ENCODE measurements around the gene LIN7B.

DNA sequence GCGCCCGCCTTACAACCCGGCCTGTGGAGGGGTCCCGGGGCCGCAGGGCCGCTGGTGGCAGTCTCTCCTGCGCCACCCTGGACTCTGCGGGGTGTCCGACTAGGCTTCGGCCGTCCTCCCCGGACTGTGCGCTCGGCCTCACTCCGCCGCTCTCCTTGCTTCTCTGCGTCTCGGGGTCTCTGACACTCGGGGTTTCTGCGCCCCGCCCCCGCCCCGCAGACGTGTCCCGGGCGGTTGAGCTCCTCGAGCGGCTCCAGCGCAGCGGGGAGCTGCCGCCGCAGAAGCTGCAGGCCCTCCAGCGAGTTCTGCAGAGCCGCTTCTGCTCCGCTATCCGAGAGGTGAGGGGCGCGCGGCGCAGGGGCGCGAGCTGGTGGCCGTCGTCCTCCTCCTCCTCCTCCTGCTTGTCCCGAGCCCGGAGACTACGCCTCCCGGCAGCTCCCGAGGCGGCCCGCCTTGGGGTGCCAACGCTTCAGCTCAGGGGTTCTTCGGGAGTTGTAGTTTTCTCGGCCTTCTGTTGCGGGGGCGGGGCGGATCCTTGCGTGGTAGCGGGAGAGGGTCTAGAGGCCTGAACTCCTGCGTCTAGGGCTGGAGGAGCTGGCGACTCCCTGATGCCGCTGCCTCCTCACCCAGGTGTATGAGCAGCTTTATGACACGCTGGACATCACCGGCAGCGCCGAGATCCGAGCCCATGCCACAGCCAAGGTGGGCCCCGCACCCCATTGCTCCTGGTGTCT lies 627 bp downstream of the LIN7B start:
- no peak for TF ChIP-seq POLR2A (IDR thresholded peaks at IDR 0.05; ENCODE audit: low read depth, low read length)
- no peak for TF ChIP-seq POLR2AphosphoS5 (IDR thresholded peaks at IDR 0.05; ENCODE audit: low read depth, low read length)
- no peak for TF ChIP-seq SPI1 (IDR thresholded peaks at IDR 0.05; ENCODE audit: low read depth, low read length)
- no peak for TF ChIP-seq TAF1 (IDR thresholded peaks at IDR 0.05; ENCODE audit: low read depth, low read length)

Data from GM12891 (cell line).